ENCODE data around the gene CDC20.
A peak's percentile ranks its signal among the peaks of the same experiment; 100 is the strongest.

CDC20 gene

GRCh38 chr1:43377831-43378230, 19.1 kb downstream of the CDC20 start:
- no peak overlapping the region for H3K4me3 ChIP-seq (replicated peaks in 1 of 2; ENCODE audit: low read depth in 2 of 2, low read length in 2 of 2)
- TF ChIP-seq CTCF (IDR thresholded peaks at IDR 0.05; ENCODE audit: low read depth, low read length) = no peak
- DNase-seq (ENCODE audit: low read depth in 2 of 2) = no peak

GRCh38 chr1:43379476-43379875, 20.7 kb downstream of the CDC20 start:
- TF ChIP-seq CTCF (IDR thresholded peaks at IDR 0.05; ENCODE audit: low read depth, low read length) = no peak
- H3K4me3 ChIP-seq (replicated peaks in 1 of 2; ENCODE audit: low read depth in 2 of 2, low read length in 2 of 2) = no peak overlapping the region
- DNase-seq (ENCODE audit: low read depth in 2 of 2) = no peak

- no peak for DNase-seq (ENCODE audit: low read depth in 2 of 2)
- no peak overlapping the region for H3K4me3 ChIP-seq (replicated peaks in 1 of 2; ENCODE audit: low read depth in 2 of 2, low read length in 2 of 2)
Observed at GRCh38 chr1:43381612-43382011, 22.8 kb downstream of the CDC20 start.

GRCh38 chr1:43382027-43382779, 23.4 kb downstream of the CDC20 start:
- DNase-seq (ENCODE audit: low read depth in 2 of 2) = peak in 1 of 2 donors; percentile 61
- TF ChIP-seq CTCF (IDR thresholded peaks at IDR 0.05; ENCODE audit: low read depth, low read length) = no peak
- H3K4me3 ChIP-seq (replicated peaks in 1 of 2; ENCODE audit: low read depth in 2 of 2, low read length in 2 of 2) = no peak overlapping the region

More at GRCh38 chr1:43381612-43382011, 22.8 kb downstream of the CDC20 start:
- no peak for TF ChIP-seq CTCF (IDR thresholded peaks at IDR 0.05; ENCODE audit: low read depth, low read length)

GRCh38 chr1:43383449-43383848, 24.7 kb downstream of the CDC20 start:
- DNase-seq (ENCODE audit: low read depth in 2 of 2) = no peak
- TF ChIP-seq CTCF (IDR thresholded peaks at IDR 0.05; ENCODE audit: low read depth, low read length) = no peak

GRCh38 chr1:43386676-43387075, 27.9 kb downstream of the CDC20 start:
- no peak for DNase-seq (ENCODE audit: low read depth in 2 of 2)
- no peak overlapping the region for H3K4me3 ChIP-seq (replicated peaks in 1 of 2; ENCODE audit: low read depth in 2 of 2, low read length in 2 of 2)
- TF ChIP-seq CTCF (IDR thresholded peaks at IDR 0.05; ENCODE audit: low read depth, low read length) = no peak

More at GRCh38 chr1:43383449-43383848, 24.7 kb downstream of the CDC20 start:
- H3K4me3 ChIP-seq (replicated peaks in 1 of 2; ENCODE audit: low read depth in 2 of 2, low read length in 2 of 2) = no peak overlapping the region
